Measurements from ENCODE around the gene RAMACL.

GRCh38 chr6:166604328-166604727 is 17.9 kb upstream of the RAMACL start:
- TF ChIP-seq POLR2A (IDR thresholded peaks at IDR 0.05) (no peak), CTCF (IDR thresholded peaks at IDR 0.05) (no peak)
